ENCODE results near the gene CACNA1I. TPM values are rescaled to one million over a fixed set of nuclear protein-coding genes. Genes with fewer than 3 reads are reported as not detected.
"Not testable (repeated sequence)": the region's sequence is repeated elsewhere in the genome, so short reads cannot be mapped to it uniquely, and the experiment has no call there.

The CACNA1I gene
- total and polyA plus RNA-seq, 2 donors = 0.52 to 0.68 TPM

DNA sequence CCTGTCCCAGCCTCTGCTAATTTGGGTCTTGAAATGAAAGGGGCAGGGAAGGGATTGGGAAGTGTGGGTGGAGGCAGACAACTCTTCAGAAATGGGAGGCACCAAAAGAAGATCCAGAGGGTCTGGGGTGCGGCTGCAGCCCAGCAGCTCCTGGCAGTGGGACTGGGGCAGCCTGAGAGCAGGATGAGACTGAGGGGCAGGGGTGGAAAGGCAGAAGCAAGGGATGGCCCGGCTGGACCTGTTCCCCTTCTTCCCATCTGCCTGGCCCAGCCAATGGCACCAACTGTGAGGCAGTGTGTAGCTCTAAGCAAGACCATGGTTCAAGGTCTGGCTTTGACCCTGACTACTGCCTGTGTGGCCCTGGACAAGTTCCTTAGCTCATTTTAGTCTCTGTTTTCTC is 162.6 kb downstream of the CACNA1I start:
- Histone ChIP-seq H3K36me3 (ENCODE audit: control insufficient read depth in 2 of 2, insufficient read depth in 2 of 2, low read length in 1 of 2) (no peaks in the 10 kb centered on the region), H3K27ac (ENCODE audit: low read depth in 1 of 2, low read length in 1 of 2) (no peak overlapping the region), H3K4me3 (ENCODE audit: low read length in 2 of 2) (no peak overlapping the region), H3K27me3 (ENCODE audit: control insufficient read depth in 2 of 2, insufficient read depth in 1 of 2, low read length in 1 of 2) (peaks cover 0 to 17% of the 10 kb centered on the region in 2 donors), H3K4me1 (ENCODE audit: control insufficient read depth in 2 of 2, insufficient read depth in 2 of 2, low read length in 2 of 2) (no peaks in the 10 kb centered on the region), H3K9me3 (ENCODE audit: control insufficient read depth in 2 of 2, insufficient read depth in 1 of 2, low read length in 1 of 2) (peaks cover 0 to 7% of the 10 kb centered on the region in 2 donors)
- 88% methylated on average over 2 of the region's 2 CpGs for WGBS
- DNase-seq (ENCODE audit: low read depth in 6 of 9, low spot score in 9 of 9) = no peak

DNA sequence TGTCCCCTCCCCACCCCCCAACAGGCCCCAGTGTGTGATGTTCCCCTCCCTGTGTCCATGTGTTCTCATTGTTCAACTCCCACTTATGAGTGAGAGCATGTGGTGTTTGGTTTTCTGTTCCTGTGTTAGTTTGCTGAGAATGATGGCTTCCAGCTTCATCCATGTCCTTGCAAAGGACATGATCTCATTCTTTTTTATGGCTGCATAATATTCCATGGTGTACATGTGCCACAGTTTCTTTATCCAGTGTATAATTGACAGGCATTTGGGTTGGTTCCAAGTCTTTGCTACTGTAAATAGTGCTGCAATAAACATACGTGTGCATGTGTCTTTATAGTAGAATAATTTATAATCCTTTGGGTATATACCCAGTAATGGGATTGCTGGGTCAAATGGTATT is 163.5 kb downstream of the CACNA1I start:
- 93% methylated on average over 1 of the region's 1 CpG for WGBS
- not testable (repeated sequence) for DNase-seq (ENCODE audit: low read depth in 6 of 9, low spot score in 9 of 9); H3K4me1 ChIP-seq (ENCODE audit: control insufficient read depth in 2 of 2, insufficient read depth in 2 of 2, low read length in 2 of 2); H3K36me3 ChIP-seq (ENCODE audit: control insufficient read depth in 2 of 2, insufficient read depth in 2 of 2, low read length in 1 of 2); H3K4me3 ChIP-seq (ENCODE audit: low read length in 2 of 2); H3K9me3 ChIP-seq (ENCODE audit: control insufficient read depth in 2 of 2, insufficient read depth in 1 of 2, low read length in 1 of 2); H3K27ac ChIP-seq (ENCODE audit: low read depth in 1 of 2, low read length in 1 of 2)
- peaks cover 0 to 17% of the 10 kb centered on the region in 2 donors for H3K27me3 ChIP-seq (ENCODE audit: control insufficient read depth in 2 of 2, insufficient read depth in 1 of 2, low read length in 1 of 2)

DNA sequence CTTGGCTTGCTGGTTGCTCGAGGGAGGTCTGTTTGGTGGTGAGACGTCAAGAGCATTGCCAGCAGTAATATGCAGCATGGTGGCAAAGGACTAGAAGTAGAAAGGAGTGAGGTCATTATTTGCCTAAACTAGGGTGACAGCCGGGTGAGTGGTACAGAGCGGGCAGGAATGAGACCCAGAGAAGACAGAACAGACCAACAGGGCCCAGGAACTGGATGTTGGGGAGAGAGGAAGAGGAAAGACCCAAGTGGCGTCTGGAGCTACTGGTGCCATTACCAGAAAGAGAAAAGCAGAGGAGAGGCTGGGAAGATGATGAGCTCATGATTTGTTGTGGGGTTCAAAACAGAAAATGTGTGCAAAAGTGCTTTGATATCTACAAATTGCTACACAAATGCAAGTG is 164.3 kb downstream of the CACNA1I start:
- 97% methylated on average over 5 of the region's 5 CpGs for WGBS
- no peak overlapping the region for H3K27ac ChIP-seq (ENCODE audit: low read depth in 1 of 2, low read length in 1 of 2)
- H3K36me3 ChIP-seq (ENCODE audit: control insufficient read depth in 2 of 2, insufficient read depth in 2 of 2, low read length in 1 of 2) = no peaks in the 10 kb centered on the region
- H3K4me1 ChIP-seq (ENCODE audit: control insufficient read depth in 2 of 2, insufficient read depth in 2 of 2, low read length in 2 of 2) = no peaks in the 10 kb centered on the region
- H3K9me3 ChIP-seq (ENCODE audit: control insufficient read depth in 2 of 2, insufficient read depth in 1 of 2, low read length in 1 of 2) = peaks cover 0 to 7% of the 10 kb centered on the region in 2 donors
- no peak overlapping the region for H3K4me3 ChIP-seq (ENCODE audit: low read length in 2 of 2)
- H3K27me3 ChIP-seq (ENCODE audit: control insufficient read depth in 2 of 2, insufficient read depth in 1 of 2, low read length in 1 of 2) = peaks cover 0 to 15% of the 10 kb centered on the region in 2 donors
- no peak for DNase-seq (ENCODE audit: low read depth in 6 of 9, low spot score in 9 of 9)

DNA sequence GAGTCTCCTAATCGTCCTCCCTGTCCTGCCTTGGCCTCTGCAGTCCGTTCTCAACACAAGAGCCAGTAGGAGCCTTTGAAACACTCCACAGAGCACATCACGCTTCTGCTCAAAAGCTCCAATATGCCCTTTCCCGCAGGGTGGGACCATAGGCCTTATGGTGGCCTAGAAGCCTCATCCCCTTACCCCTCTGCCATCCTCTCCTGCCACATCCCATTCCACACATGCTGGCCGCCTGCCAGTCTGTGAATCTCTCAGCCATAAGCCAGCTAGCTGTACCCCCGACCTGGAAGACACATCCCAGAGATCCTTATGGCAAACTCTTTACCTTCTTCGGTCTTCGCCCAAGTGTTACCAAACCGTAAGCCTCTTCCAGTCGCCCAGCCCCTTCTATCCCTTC is 165.2 kb downstream of the CACNA1I start:
- Histone ChIP-seq H3K27ac (ENCODE audit: low read depth in 1 of 2, low read length in 1 of 2) (no peak overlapping the region), H3K36me3 (ENCODE audit: control insufficient read depth in 2 of 2, insufficient read depth in 2 of 2, low read length in 1 of 2) (no peaks in the 10 kb centered on the region), H3K9me3 (ENCODE audit: control insufficient read depth in 2 of 2, insufficient read depth in 1 of 2, low read length in 1 of 2) (peaks cover 0 to 7% of the 10 kb centered on the region in 2 donors), H3K27me3 (ENCODE audit: control insufficient read depth in 2 of 2, insufficient read depth in 1 of 2, low read length in 1 of 2) (peaks cover 0 to 15% of the 10 kb centered on the region in 2 donors), H3K4me1 (ENCODE audit: control insufficient read depth in 2 of 2, insufficient read depth in 2 of 2, low read length in 2 of 2) (no peaks in the 10 kb centered on the region), H3K4me3 (ENCODE audit: low read length in 2 of 2) (no peak overlapping the region)
- DNase-seq (ENCODE audit: low read depth in 6 of 9, low spot score in 9 of 9) = no peak
- WGBS = 92% methylated on average over 10 of the region's 10 CpGs

DNA sequence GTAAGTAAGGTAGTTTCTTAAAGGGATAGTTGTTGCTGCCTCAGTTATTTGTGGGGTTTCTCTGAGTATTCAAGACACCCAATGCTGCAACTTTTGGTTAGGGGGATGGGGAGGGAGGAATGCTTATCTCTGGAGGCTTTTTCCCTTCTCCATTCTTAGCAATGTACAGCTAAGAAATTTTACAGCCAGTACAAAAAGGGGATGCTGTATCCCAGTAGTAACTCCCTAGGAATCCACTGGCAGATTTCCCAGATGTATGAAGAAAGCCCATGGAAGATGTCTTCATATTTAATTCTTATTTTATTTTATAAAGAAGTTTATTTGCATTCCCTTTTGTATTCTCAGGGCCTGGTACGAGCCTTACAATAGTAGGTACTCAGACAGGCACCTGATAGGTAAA is 168.2 kb downstream of the CACNA1I start:
- H3K27ac ChIP-seq (ENCODE audit: low read depth in 1 of 2, low read length in 1 of 2) = no peak overlapping the region
- no peaks in the 10 kb centered on the region for H3K4me1 ChIP-seq (ENCODE audit: control insufficient read depth in 2 of 2, insufficient read depth in 2 of 2, low read length in 2 of 2)
- no peak overlapping the region for H3K4me3 ChIP-seq (ENCODE audit: low read length in 2 of 2)
- no peaks in the 10 kb centered on the region for H3K36me3 ChIP-seq (ENCODE audit: control insufficient read depth in 2 of 2, insufficient read depth in 2 of 2, low read length in 1 of 2)
- no peaks in the 10 kb centered on the region for H3K9me3 ChIP-seq (ENCODE audit: control insufficient read depth in 2 of 2, insufficient read depth in 1 of 2, low read length in 1 of 2)
- peaks cover 0 to 3% of the 10 kb centered on the region in 2 donors for H3K27me3 ChIP-seq (ENCODE audit: control insufficient read depth in 2 of 2, insufficient read depth in 1 of 2, low read length in 1 of 2)
- 92% methylated on average over 1 of the region's 1 CpG for WGBS
- DNase-seq (ENCODE audit: low read depth in 6 of 9, low spot score in 9 of 9) = no peak

Other genes with a start within 250 kb of the CACNA1I start
- 2.8 TPM for gene SYNGR1, start 220.8 kb upstream of the CACNA1I start, total RNA-seq
- 6.1 TPM for gene SYNGR1, start 220.8 kb upstream of the CACNA1I start, polyA plus RNA-seq
- 9.6 TPM for gene TAB1, start 171.0 kb upstream of the CACNA1I start, total RNA-seq
- 15.2 TPM for gene TAB1, start 171.0 kb upstream of the CACNA1I start, polyA plus RNA-seq
- 1.6 TPM for gene MGAT3, start 113.7 kb upstream of the CACNA1I start, total RNA-seq
- gene MGAT3, start 113.7 kb upstream of the CACNA1I start, polyA plus RNA-seq = 3.7 TPM
- gene MIEF1, start 68.5 kb upstream of the CACNA1I start, total RNA-seq = 10.0 TPM
- gene MIEF1, start 68.5 kb upstream of the CACNA1I start, polyA plus RNA-seq = 8.7 TPM
- gene ATF4, start 50.2 kb upstream of the CACNA1I start, total RNA-seq = 289 TPM
- 520 TPM for gene ATF4, start 50.2 kb upstream of the CACNA1I start, polyA plus RNA-seq
- 114 TPM for gene RPS19BP1, start 38.0 kb upstream of the CACNA1I start, total RNA-seq
- 127 TPM for gene RPS19BP1, start 38.0 kb upstream of the CACNA1I start, polyA plus RNA-seq

All from thymus (tissue), 11 donors.